Lung (tissue), 12 donors: ENCODE measurements around the gene CMPK1. TPM values are rescaled to one million over a fixed set of nuclear protein-coding genes. Genes with fewer than 3 reads are reported as not detected.

Source experiments
- ATAC-seq: fragments of 200-7000 bp; cut with Tn5 transposase; one replicate; pipeline ENCODE4 v1.9.1; 2020; ENCODE audit warnings: moderate number of reproducible peaks; ENCODE audit not compliant: insufficient read depth, low FRiP score
- DNase-seq, 3 donors: peaks; one replicate each; pipeline ENCODE4 v3.0.0-alpha.2; 2013 to 2017
- H3K27ac ChIP-seq, 2 donors: one replicate each; pipeline ENCODE4 v1.5.1; 2013; ENCODE audit warnings: mild to moderate bottlenecking in 2 of 2, moderate library complexity in 2 of 2, control low read depth in 1 of 2, inconsistent platforms in 1 of 2, low read depth in 1 of 2, low read length in 1 of 2
- H3K27me3 ChIP-seq, 3 donors: one replicate each; pipeline ENCODE4 v1.5.1; 2013; ENCODE audit warnings: low read length in 2 of 3; ENCODE audit not compliant: control insufficient read depth in 3 of 3, insufficient read depth in 3 of 3
- H3K36me3 ChIP-seq, 4 donors: one replicate each; pipeline ENCODE4 v1.5.1; 2013; ENCODE audit warnings: low read length in 4 of 4, mild to moderate bottlenecking in 1 of 4, moderate library complexity in 1 of 4; ENCODE audit not compliant: control insufficient read depth in 4 of 4, insufficient read depth in 4 of 4
- H3K4me1 ChIP-seq, 5 donors: one replicate each; pipeline ENCODE4 v1.5.1; 2013; ENCODE audit warnings: low read length in 5 of 5, mild to moderate bottlenecking in 2 of 5, moderate library complexity in 1 of 5; ENCODE audit not compliant: control insufficient read depth in 5 of 5, insufficient read depth in 5 of 5
- H3K4me3 ChIP-seq: one replicate; pipeline ENCODE4 v1.5.1; 2013; ENCODE audit warnings: mild to moderate bottlenecking, control low read depth, moderate library complexity
- H3K9ac ChIP-seq, 2 donors: one replicate each; pipeline ENCODE4 v1.5.1; 2013; ENCODE audit warnings: low read length in 2 of 2, control low read depth in 1 of 2; ENCODE audit not compliant: insufficient read depth in 1 of 2
- H3K9me3 ChIP-seq, 4 donors: one replicate each; pipeline ENCODE4 v1.5.1; 2013; ENCODE audit warnings: low read length in 3 of 4, mild to moderate bottlenecking in 1 of 4, moderate library complexity in 1 of 4; ENCODE audit not compliant: control insufficient read depth in 4 of 4, insufficient read depth in 3 of 4
- CTCF ChIP-seq: IDR thresholded peaks from 2 replicates; pipeline ENCODE4 v1.5.1; 2012; ENCODE audit warnings: mild to moderate bottlenecking; ENCODE audit errors: control extremely low read depth, extremely low read depth
- WGBS, 2 donors: extraction: QIAGEN DNeasy Blood & Tissue Kit; methylation state at CpG; one replicate each; pipeline ENCODE4 v1.1.7; 2013; 5-methylcytosine and 5-hydroxymethylcytosine counted together
- polyA plus RNA-seq, 2 donors: library from polyadenylated mRNA; stranded (reverse); fragments of 200-250 nt; gene quantifications; one replicate each; pipeline ENCODE4 v1.2.1, GENCODE V29; 2013
- total RNA-seq, 2 donors: library from RNA; depleted of rRNA in 1 of 2; stranded (reverse); fragments of >200 nt in 1 of 2; gene quantifications; one replicate each; pipeline ENCODE4 v1.2.1, GENCODE V29; 2014 to 2021
- donor health status: control.
- donor health status: control.
- donor health status: Bipolar disorder and iron deficiency.
- donor health status: healthy.
- donor health status: DM: yes; HTN: yes; CAD: no.

CMPK1 gene
- total and polyA plus RNA-seq, 4 donors: 63.9 to 106 (median 85.3) TPM

- DNase-seq: no peak
- Histone ChIP-seq H3K4me1 (no peaks in the 10 kb centered on the region), H3K9me3 (no peaks in the 10 kb centered on the region), H3K27ac (no peak overlapping the region), H3K36me3 (peaks cover 2 to 11% (median 6%) of the 10 kb centered on the region in 4 donors), H3K27me3 (no peaks in the 10 kb centered on the region), H3K9ac (no peak overlapping the region), H3K4me3 (no peak overlapping the region)
- TF ChIP-seq CTCF: no peak
- WGBS, 2 donors: 89 to 93% methylated on average over 5 of the region's 5 CpGs
- ATAC-seq: no peak
Measured at GRCh38 chr1:47380699-47381098, 47.1 kb downstream of the CMPK1 start.

- Histone ChIP-seq H3K4me1 (peaks cover 0 to under 1% (median 0%) of the 10 kb centered on the region in 5 donors), H3K27ac (no peak overlapping the region), H3K36me3 (peaks cover 0 to 11% (median 4%) of the 10 kb centered on the region in 4 donors), H3K9me3 (no peaks in the 10 kb centered on the region), H3K27me3 (no peaks in the 10 kb centered on the region), H3K4me3 (no peak overlapping the region), H3K9ac (no peak overlapping the region)
- no peak for TF ChIP-seq CTCF
- 88 to 90% methylated on average over 3 of the region's 3 CpGs for WGBS, 2 donors
- no peak for ATAC-seq
- no peak for DNase-seq
Measured at GRCh38 chr1:47382399-47382983, 48.9 kb downstream of the CMPK1 start.

- no peak overlapping the region for H3K4me3 ChIP-seq
- WGBS, 2 donors: 96 to 97% methylated on average over 3 of the region's 3 CpGs
- H3K36me3 ChIP-seq: peaks cover 0 to 8% (median 4%) of the 10 kb centered on the region in 4 donors
- DNase-seq (no peak), ATAC-seq (no peak)
- peaks cover 0 to 13% (median 0%) of the 10 kb centered on the region in 5 donors for H3K4me1 ChIP-seq
- no peak overlapping the region for H3K9ac ChIP-seq
- no peaks in the 10 kb centered on the region for H3K27me3 ChIP-seq
- peaks cover 0 to 2% (median 0%) of the 10 kb centered on the region in 4 donors for H3K9me3 ChIP-seq
- TF ChIP-seq CTCF: no peak
- no peak overlapping the region for H3K27ac ChIP-seq
Measured at GRCh38 chr1:47384083-47384482, 50.5 kb downstream of the CMPK1 start.

- DNase-seq (no peak), ATAC-seq (no peak)
- Histone ChIP-seq H3K27ac (no peak overlapping the region), H3K9ac (no peak overlapping the region), H3K4me1 (peaks cover 0 to 13% (median 0%) of the 10 kb centered on the region in 5 donors), H3K4me3 (no peak overlapping the region), H3K36me3 (peaks cover 0 to 5% (median 2%) of the 10 kb centered on the region in 4 donors), H3K9me3 (peaks cover 0 to 2% (median 0%) of the 10 kb centered on the region in 4 donors), H3K27me3 (no peaks in the 10 kb centered on the region)
- 90 to 92% methylated on average over 6 of the region's 6 CpGs for WGBS, 2 donors
- no peak for TF ChIP-seq CTCF
Measured at GRCh38 chr1:47385020-47385419, 51.4 kb downstream of the CMPK1 start.
